ENCODE data around the gene RPS10.

Gene RPS10

DNA sequence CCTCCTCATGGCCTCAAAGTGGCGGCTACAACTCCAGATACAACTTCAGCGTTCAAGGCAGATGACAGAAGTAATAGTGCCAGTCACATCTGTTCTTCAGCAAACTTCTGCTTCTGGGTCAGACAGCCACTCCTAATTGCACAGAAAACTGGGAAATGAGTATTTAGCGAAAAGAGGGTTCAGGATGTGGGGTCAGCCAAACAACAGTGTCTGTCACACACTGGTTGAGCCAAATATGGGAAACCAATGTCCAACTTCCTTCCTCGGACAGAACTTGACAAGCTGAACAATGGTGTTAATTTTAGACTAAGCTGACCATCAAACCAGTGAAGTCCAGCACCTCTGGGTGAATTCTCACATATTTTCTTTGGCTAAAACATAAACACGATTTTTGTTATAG, 55.5 kb downstream of the RPS10 start:
- Histone ChIP-seq H3K4me1 (ENCODE audit: control insufficient read depth, insufficient read depth, low read length, unreplicated experiment) (peaks cover 4% of the 10 kb centered on the region), H3K27ac (ENCODE audit: low read depth, low read length) (no peak overlapping the region), H3K79me2 (ENCODE audit: control insufficient read depth, insufficient read depth, low read length, unreplicated experiment) (peaks cover 19% of the 10 kb centered on the region), H3K4me3 (ENCODE audit: low read depth, low read length) (no peak overlapping the region), H3K36me3 (ENCODE audit: insufficient read depth, low read length) (no peaks in the 10 kb centered on the region), H3K27me3 (ENCODE audit: insufficient read depth, low read length) (no peaks in the 10 kb centered on the region), H2AFZ (ENCODE audit: low read length, unreplicated experiment) (no peak overlapping the region)

GRCh38 chr6:34369385-34369784, 56.5 kb downstream of the RPS10 start:
- peaks cover 4% of the 10 kb centered on the region for H3K4me1 ChIP-seq (ENCODE audit: control insufficient read depth, insufficient read depth, low read length, unreplicated experiment)
- H3K4me3 ChIP-seq (ENCODE audit: low read depth, low read length) = no peak overlapping the region
- H3K27ac ChIP-seq (ENCODE audit: low read depth, low read length) = no peak overlapping the region
- no peaks in the 10 kb centered on the region for H3K27me3 ChIP-seq (ENCODE audit: insufficient read depth, low read length)
- H3K79me2 ChIP-seq (ENCODE audit: control insufficient read depth, insufficient read depth, low read length, unreplicated experiment) = peaks cover 19% of the 10 kb centered on the region
- H3K36me3 ChIP-seq (ENCODE audit: insufficient read depth, low read length) = no peaks in the 10 kb centered on the region
- no peak overlapping the region for H2AFZ ChIP-seq (ENCODE audit: low read length, unreplicated experiment)
